T-helper 1 cell (primary cell): Measurements from ENCODE around the gene NDUFV1.
"Not testable (repeated sequence)": the region's sequence is repeated elsewhere in the genome, so short reads cannot be mapped to it uniquely, and the experiment has no call there.

Experiments
- DNase-seq, 5 donors: peaks; one replicate each; pipeline ENCODE4 v3.0.0-alpha.2; 2012 to 2020

Gene NDUFV1

DNA sequence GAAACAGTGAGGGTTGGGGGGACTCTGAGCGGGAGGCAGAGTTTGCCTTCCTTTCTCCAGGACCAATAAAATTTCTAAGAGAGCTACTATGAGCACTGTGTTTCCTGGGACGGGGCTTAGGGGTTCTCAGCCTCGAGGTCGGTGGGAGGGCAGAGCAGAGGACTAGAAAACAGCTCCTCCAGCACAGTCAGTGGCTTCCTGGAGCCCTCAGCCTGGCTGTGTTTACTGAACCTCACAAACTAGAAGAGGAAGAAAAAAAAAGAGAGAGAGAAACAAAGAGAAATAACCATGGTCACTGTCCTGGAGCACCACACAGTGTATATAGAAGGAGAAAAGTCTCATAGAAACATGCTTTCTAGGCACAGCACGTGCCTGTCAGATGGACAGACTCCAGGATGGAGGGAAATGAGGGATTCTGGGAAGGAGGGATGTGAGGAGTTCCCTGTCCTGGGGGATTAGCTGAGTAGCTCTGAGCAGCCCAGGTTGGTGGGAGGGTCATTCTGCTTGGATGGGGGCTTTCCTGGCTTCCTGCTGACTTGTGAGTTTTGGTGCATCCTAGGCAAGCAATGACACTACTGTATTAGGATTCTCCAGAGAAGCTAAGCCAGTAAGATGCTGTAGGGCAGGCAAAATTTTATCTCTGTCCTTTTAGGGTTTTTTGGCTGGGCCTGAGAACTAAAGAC is 20.0 kb upstream of the NDUFV1 start:
- no peak for DNase-seq

DNA sequence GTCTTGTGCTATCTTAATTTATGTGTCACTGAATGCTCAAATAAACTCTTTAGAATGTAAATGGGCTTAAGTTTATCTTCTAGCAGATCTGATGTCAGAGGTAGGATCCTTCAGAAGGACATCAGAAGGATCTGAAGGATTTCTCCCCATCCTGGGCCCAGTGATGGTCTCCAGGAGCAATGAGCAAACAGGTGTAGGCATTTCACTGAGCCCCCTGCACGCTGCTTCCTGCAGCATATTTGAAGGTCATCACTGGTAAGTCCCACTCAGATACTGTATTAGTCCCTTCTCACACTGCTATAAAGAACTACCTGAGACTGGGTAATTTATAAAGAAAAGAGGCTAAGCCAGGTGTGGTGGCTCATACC is 18.6 kb upstream of the NDUFV1 start:
- DNase-seq: no peak

DNA sequence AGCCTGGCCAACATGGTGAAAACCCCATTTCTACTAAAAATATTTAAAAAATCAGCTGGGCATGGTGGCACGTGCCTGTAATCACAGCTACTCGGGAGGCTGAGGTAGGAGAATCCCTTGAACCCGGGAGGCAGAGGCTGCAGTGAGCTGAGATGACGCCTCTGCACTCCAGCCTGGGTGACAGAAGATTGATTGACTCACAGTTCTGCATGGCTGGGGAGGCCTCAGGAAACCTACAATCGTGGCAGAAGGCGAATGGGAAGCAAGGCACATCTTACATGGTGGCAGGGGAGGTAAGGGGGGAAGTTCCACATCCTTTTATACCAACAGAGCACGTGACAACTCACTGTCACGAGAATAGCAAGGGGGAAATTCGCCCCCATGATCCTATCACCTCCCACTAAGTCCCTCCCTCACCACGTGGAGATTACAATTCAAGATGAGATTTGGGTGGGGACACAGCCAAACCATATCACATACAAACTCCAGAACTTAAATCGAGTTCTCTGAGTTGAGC is 17.8 kb upstream of the NDUFV1 start:
- not testable (repeated sequence) for DNase-seq

DNA sequence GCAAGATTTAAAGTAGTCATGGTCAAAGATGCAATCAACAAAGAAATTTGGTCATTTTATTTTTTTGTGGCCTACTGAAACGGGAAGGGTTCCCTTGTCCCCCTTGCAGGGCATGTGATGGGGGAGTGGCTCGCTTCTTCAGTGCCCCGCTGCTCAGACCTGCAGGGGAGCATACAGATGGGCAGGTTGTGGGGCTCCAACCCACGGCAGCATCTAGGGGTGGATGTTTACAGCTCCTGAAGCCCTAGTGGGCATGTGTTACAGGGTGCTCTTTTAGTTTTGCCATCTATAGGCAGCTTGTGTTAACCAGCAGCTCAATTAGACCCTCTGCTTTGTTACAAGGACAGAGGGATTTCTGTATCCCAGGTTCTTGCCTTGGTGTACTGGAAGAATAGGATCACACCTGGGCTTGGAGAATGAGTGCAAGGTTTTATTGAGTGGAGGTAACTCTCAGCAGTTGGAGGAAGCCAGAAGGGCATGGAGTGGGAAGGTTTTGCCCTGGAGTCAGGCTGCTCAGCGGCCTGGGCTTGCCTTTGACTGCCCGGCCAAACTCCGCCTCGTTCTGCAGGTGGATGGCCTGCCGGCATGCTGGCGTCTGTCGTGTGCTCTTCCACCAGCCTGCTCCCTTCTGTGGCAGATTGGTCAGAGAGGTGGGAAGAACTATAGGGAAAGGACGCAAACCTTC is 13.7 kb upstream of the NDUFV1 start:
- no peak for DNase-seq

DNA sequence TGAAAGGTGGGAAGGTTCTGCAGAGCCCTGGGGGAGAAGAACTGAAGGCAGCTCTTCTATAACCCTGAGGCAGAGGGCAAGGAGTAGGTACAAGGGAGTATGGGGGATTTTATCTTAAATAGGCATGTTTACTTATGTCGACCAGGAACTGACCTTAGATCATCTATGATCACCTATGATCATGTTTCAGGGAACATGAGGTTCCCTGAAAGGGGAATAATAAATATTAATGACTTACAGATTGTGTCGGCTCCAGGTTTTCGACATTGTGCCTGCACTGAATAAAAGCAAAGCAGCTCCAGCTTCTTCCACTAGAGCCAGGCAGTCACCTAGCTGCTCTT is 13.2 kb upstream of the NDUFV1 start:
- DNase-seq: no peak

DNA sequence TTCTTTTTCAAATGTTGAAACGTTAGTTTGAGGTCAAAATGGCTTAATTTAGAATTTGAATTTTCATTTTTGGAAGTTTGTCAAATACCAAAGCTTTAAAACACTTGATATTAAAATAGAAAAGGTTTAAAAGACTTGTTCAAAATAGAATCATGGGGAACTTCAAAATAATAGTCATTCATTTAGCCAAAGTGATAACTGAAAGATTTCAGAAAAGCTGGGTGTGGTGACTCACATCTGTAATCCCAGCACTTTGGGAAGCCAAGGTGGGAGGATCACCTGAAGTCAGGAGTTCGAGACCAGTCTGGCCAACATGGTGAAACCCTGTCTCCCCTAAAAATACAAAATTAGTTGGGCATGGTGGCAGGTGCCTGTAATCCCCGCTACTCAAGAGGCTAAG is 12.3 kb upstream of the NDUFV1 start:
- DNase-seq: no peak

DNA sequence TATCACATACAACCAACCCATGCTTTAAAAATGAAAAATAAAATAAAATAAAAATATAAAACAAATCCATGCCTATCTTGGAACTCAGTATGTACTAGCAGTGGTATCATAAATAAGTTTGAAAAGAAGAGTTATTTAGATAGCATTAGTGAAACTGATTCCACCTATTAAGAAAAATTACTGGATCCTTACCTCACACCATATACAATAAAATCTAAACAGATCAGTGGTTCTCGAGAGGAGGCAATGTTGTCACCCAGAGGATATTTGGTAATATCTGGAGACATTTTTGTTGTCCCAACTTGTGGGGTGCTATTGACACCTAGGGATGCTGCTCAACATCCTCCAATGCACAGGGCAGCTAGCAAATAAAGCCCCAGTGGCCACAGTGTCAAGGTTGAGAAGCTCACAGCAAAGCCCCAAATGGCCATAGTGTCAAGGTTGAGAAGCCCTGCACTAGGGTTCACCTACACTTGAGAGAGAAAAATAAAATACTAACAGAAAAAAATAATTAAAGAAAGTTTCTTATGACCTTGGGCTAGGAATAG is 9.9 kb upstream of the NDUFV1 start:
- no peak for DNase-seq

DNA sequence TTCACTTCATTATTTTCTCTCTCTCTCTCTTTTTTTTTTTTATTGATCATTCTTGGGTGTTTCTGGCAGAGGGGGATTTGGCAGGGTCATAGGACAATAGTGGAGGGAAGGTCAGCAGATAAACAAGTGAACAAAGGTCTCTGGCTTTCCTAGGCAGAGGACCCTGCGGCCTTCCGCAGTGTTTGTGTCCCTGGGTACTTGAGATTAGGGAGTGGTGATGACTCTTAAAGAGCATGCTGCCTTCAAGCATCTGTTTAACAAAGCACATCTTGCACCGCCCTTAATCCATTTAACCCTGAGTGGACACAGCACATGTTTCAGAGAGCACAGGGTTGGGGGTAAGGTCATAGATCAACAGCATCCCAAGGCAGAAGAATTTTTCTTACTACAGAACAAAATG is 9.3 kb upstream of the NDUFV1 start:
- not testable (repeated sequence) for DNase-seq

DNA sequence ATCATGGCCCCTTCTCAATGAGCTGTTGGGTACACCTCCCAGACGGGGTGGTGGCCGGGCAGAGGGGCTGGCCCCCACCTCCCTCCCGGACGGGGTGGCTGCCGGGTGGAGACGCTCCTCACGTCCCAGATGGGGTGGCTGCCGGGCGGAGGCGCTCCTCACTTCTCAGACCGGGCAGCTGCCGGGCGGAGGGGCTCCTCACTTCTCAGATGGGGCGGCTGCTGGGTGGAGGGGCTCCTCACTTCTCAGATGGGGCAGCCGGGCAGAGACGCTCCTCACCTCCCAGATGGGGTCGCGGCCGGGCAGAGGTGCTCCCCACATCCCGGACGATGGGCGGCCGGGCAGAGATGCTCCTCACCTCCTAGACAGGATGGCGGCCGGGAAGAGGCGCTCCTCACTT is 8.8 kb upstream of the NDUFV1 start:
- not testable (repeated sequence) for DNase-seq

DNA sequence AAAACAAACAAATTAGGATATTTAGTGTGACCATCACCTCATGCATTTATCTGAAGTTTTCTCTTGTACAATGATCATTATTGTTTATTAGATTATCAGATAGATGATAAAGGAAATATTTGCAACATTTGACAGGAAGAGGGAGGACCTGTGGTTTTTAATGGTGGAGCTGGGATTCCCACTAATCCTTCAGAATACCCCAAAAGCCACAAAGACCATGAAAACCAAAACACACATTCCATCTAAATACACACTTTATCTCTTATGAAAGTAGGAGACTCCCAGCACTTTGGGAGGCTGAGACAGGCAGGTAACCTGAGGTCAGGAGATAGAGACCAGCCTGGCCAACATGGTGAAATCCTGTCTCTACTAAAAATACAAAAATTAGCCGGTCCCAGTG is 7.6 kb upstream of the NDUFV1 start:
- DNase-seq: no peak

DNA sequence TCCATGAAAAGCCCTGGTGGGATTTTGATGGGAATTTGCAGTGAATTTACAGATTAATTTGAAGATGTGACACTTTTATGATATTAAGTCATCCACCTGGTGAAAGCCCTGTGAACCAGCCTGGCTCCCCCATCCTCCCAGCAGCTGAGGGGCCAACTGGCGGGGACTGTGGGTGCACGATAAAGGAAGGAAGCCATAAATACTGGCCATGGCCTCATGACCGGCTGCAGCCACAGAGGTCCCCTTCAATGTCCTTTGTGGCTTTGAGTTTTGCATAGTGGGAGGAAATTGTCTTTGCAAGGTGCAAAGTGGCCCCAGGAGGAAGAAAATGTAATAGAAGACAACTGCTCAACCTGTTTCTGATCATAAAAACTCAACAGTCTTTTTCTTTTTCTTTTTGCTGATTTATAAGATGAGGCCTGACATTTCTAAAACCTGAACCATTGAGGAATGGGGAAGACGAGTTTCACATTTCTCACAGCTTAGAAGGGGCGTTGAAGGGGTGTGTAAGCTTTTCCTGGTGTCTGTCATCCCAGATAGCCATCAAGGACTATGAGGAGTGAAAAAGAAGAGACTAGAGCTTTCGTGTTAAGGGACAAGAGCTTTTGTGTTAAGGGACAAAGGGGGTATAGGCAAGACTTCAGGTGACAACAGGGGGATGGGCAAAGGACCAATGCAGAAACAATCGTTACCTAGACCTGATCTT is 6.3 kb upstream of the NDUFV1 start:
- no peak for DNase-seq

DNA sequence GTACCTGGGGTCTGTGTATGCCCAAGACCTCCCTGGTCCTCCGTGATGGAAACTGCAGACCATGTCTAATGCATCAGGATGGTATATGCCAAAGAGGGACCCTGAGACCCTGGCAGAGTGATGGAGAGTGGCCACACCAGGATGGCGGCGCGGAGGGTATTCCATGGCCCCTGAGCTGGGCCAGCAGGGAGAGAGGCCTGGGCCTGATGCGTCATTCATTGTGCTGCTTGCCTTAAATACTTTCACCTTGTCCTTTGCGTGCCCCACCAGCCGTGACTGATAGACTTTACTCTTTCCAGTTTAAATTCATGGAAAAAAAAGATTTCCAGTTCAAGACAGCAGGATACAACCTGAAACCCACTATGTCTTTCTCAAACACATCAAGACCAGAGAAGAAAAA is 5.6 kb upstream of the NDUFV1 start:
- DNase-seq: no peak

DNA sequence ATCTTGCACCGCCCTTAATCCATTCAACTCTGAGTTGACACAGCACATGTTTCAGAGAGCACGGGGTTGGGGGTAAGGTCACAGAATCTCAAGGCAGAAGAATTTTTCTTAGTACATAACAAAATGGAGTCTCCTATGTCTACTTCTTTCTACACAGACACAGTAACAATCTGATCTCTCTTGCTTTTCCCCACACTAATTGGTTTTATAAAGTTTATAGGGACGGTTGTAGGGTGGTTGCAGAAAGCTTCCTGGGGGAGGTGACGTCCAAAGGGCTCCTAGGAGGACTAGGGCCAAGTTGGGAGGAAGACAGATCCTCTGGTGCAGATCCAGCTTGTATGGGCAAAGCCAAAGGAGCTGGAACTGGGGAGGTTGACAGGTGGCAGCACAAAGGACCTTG is 2.6 kb upstream of the NDUFV1 start:
- not testable (repeated sequence) for DNase-seq

DNA sequence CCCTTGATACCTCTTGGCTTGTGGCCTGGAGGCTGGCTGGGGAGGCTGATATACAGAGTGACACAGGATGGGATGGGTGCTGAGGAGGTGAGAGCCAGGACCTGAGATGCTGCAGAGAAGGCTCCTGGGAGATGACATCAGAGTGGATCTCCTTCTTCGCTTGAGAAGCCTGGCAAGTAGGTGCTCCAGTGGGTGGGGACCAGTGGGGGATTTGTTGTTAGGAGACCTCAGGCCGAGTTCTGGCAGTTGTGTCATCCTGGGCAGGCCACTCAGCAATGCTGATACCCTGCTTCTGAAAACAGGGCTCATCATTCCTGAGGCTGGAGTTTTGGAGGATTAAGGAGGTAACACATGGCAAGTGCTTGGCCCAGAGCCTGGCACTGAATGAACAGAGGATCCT is 1.9 kb upstream of the NDUFV1 start:
- no peak for DNase-seq

DNA sequence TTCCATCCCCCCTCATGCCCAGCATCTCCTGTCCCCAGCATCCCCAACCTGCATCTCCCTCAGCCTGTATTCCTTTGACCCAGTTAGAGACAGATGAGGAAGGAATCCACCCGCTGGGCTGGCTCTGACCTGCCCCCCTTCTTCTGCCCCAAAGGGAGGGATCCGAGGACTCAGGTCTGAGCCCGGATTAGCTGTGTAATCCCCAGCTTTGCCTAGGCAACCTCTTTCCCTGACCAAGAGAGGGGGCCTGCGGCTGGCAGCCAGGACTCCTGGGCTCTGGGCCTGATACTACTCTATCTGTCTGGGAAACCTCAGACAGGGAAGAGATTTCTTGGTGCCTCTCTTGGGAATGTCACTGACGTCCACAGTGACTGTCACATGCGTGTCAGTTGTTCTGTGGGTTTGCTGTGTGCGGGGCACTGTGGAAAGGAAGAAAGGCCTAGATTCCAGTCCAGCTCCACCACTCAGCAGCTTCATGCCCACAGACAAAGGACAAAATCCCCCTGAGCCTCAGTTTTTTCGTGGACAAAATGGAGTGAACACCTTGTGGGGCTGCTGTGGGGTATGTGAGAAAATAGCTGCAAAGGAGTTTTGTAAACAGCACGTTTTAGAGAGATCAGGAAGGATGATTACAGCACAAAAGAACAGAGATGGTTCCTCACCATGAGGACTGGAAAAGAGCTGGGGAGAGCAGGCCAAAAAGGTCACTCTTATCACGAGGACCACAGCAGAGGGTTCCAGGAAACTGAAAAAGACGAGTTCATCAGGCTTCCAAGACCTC is 1.3 kb upstream of the NDUFV1 start:
- no peak for DNase-seq

DNA sequence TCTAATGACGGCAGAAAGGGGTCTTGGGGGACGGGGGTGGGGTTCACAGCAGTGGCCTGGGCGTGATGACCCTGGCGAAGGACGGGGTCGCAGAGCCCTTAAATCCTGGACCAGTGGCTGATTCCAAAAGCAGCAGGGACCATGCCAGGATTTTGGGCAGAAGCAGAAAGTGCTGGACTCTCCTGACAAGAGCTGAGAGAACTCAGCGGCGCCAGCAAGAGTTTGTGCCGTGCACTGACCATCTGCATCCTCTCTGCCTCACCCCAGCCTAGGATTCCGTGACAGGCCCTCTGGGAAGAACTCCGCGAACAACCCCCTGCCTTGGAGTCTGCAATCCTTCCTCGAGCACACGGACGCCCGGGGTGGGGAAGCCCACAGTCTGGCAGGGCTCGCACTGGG is 644 bp upstream of the NDUFV1 start:
- DNase-seq: no peak

DNA sequence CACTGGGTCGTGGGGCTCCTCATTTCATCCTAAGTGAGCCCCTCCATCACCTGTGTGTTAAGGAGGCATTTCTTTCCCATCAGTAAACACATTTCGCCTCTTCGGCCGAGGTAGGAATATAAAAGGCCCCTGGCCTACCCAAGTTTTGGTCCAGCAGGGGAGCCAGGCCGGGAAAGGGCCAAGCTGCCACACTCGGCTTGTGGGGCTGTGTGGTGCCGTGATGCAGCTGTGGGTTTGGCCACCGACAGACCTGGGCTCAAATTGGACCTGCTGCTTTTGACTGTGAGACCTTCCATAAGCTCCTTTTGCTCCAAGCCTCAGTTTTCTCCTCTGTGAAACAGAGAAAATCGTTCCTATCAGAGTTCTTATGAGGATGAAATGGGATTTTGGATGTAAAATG is 771 bp downstream of the NDUFV1 start:
- no peak for DNase-seq

DNA sequence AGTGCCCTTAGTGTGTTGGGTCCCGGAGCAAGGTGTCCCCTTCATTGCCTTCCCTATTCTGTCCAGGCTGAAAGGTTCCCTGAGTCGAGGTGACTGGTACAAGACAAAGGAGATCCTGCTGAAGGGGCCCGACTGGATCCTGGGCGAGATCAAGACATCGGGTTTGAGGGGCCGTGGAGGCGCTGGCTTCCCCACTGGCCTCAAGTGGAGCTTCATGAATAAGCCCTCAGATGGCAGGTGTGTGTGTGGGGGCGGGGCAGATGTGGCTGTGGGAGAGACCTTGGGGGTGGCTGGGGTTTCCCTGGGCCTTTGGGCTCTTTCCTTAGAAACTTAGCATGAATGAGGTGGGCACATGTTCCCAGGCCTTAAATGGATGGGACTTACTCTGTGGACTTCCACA is 1.8 kb downstream of the NDUFV1 start:
- no peak for DNase-seq

DNA sequence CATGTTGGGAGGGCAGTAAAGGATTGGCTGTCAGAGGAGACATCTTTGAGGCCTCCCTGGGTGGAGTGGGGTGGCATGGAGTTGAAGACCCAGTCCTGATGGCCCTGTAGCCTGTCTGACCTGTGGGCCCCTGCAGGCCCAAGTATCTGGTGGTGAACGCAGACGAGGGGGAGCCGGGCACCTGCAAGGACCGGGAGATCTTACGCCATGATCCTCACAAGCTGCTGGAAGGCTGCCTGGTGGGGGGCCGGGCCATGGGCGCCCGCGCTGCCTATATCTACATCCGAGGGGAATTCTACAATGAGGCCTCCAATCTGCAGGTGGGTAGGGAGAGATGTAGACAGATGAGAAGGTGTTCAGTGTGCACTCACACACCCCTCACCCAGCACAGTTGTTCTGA is 2.6 kb downstream of the NDUFV1 start:
- no peak for DNase-seq

DNA sequence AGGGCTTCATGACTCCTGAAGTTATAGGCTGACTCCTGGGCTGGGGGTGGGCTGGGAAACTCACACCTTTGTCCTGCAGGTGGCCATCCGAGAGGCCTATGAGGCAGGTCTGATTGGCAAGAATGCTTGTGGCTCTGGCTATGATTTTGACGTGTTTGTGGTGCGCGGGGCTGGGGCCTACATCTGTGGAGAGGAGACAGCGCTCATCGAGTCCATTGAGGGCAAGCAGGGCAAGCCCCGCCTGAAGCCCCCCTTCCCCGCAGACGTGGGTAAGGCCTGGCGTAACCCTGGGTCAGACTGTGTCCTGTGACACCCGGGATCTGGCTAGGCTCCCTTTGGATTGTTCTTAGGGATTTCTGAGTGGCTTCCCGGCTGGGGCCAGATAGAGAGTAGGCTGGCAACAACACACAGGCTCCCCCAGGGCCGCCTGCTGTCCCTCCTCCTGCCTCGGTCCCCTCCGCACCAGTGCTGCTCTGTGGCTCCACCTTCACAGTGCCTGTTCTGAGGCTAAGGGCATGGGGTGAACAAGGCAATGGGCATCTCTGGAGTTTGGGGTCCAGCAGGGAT is 3.6 kb downstream of the NDUFV1 start:
- no peak for DNase-seq

DNA sequence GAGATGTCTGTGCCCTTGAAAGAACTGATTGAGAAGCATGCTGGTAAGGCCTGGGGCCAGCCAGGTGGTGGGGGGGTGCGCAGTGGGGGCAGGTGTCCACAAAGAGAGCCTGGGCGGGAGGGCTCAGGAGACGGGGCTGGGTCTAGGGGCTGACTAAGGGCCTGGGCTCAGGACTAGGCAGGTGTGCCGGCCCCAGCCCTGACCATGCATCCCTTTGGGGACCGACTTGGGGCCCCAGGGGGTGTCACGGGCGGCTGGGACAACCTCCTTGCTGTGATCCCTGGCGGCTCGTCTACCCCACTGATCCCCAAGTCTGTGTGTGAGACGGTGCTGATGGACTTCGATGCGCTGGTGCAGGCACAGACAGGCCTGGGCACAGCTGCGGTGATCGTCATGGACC is 4.4 kb downstream of the NDUFV1 start:
- no peak for DNase-seq

DNA sequence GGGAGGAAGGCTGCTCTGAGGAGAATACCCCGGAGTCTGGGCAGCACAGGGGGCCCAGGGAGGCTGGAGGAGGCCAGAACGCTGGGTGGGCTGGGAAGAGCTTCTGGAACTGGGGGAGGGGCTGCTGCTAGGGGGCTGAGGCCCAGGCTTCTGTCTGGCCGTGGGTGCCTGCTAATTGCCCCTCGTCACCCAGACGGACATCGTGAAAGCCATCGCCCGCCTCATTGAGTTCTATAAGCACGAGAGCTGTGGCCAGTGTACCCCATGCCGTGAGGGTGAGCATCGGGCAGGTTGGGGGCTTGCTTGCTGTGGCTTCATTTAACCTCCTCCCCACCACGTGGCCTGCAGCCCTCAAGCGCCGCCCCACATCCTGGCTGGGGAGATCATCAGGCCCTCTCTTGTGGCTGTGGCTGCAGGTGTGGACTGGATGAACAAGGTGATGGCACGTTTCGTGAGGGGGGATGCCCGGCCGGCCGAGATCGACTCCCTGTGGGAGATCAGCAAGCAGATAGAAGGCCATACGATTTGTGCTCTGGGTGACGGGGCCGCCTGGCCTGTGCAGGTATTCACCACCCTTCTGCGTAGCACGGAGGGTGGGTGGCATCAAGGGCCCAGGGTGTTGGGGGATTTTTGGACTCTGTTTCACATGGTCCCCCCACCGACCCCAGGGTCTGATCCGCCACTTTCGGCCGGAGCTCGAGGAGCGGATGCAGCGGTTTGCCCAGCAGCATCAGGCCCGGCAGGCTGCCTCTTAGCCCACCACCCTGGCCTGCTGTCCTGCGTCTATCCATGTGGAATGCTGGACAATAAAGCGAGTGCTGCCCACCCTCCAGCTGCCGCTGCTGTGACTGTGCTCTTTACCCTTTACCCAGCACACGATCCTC is 5.2 kb downstream of the NDUFV1 start:
- no peak for DNase-seq
